Tibial artery (tissue), 4 donors: ENCODE data around the gene TMEM203.

ENCODE experiments used
- DNase-seq, 2 donors: peaks; one replicate each; pipeline ENCODE4 v3.0.0-alpha.2; 2019
- H3K27ac ChIP-seq, 2 donors: fragments of 200-600 bp; sonication (generic) in 1 of 2; 1 replicate in 1 of 2; 2 replicates in 1 of 2; pipeline ENCODE4 v1.5.1; 2018 to 2019; ENCODE audit warnings: mild to moderate bottlenecking in 1 of 2
- H3K27me3 ChIP-seq, 2 donors: fragments of 200-600 bp; sonication (generic) in 1 of 2; one replicate each; pipeline versions ENCODE4 v1.5.1 to v1.6.0; 2016 to 2019
- H3K36me3 ChIP-seq, 3 donors: fragments of 200-600 bp; sonication (generic) in 2 of 3; one replicate each; pipeline ENCODE4 v1.5.1; 2016 to 2019; ENCODE audit warnings: mild to moderate bottlenecking in 2 of 3
- H3K4me1 ChIP-seq, 4 donors: fragments of 200-600 bp; sonication (generic) in 2 of 4; 1 replicate in 3 of 4; 2 replicates in 1 of 4; pipeline ENCODE4 v1.5.1; 2016 to 2019
- H3K4me3 ChIP-seq, 2 donors: fragments of 200-600 bp; sonication (generic) in 1 of 2; 1 replicate in 1 of 2; 2 replicates in 1 of 2; pipeline ENCODE4 v1.5.1; 2018 to 2019; ENCODE audit warnings: mild to moderate bottlenecking in 2 of 2
- H3K9me3 ChIP-seq, 3 donors: fragments of 200-600 bp; sonication (generic) in 1 of 3; one replicate each; pipeline ENCODE4 v1.5.1; 2016 to 2019
- intact Hi-C: fragments of 100-400 bp; cut with DNase I; formaldehyde crosslinking; loops from one replicate; pipeline ENCODE4 v1.15.0; 2023; ENCODE audit warnings: low total_unique reads
- TF ChIP-seq, protein P1 (sequence below), 2 experiments: fragments of 200-600 bp in 1 of 2; fragments of 450-650 bp in 1 of 2; IDR thresholded peaks; one replicate each; pipeline ENCODE4 v1.5.1; 2017 to 2019; ENCODE audit warnings: antibody characterized with exemption in 2 of 2, mild to moderate bottlenecking in 1 of 2, moderate library complexity in 1 of 2

The TMEM203 gene

DNA sequence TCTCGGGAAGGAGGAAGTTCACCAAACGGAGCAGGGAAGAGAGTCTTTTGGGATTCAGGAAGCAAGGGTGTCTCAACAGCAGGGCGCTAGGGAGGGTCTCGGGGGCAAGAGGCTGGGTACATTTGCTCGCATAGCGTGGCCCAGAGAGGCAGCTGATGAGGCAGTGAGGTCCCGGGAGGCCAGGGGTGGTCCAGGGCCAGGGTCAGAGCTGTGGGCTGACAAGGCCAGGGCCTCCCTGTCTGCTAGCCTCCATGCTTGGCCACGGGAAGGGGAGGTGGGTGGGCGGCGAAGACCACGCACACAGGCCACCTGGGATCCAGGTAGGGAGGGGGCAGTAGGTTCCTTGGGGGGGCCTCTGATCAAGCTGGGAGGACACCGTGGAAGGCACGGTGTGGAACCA, 6.1 kb upstream of the TMEM203 start:
- intact Hi-C loops, result no loop called here
- Histone ChIP-seq H3K36me3 (peaks cover 0 to 47% (median 0%) of the 10 kb centered on the region in 3 donors), H3K4me1 (peaks cover 0 to 6% (median 5%) of the 10 kb centered on the region in 4 donors), H3K4me3 (no peak overlapping the region), H3K9me3 (no peaks in the 10 kb centered on the region), H3K27me3 (no peaks in the 10 kb centered on the region), H3K27ac (no peak overlapping the region)
- TF ChIP-seq, protein P1, sequence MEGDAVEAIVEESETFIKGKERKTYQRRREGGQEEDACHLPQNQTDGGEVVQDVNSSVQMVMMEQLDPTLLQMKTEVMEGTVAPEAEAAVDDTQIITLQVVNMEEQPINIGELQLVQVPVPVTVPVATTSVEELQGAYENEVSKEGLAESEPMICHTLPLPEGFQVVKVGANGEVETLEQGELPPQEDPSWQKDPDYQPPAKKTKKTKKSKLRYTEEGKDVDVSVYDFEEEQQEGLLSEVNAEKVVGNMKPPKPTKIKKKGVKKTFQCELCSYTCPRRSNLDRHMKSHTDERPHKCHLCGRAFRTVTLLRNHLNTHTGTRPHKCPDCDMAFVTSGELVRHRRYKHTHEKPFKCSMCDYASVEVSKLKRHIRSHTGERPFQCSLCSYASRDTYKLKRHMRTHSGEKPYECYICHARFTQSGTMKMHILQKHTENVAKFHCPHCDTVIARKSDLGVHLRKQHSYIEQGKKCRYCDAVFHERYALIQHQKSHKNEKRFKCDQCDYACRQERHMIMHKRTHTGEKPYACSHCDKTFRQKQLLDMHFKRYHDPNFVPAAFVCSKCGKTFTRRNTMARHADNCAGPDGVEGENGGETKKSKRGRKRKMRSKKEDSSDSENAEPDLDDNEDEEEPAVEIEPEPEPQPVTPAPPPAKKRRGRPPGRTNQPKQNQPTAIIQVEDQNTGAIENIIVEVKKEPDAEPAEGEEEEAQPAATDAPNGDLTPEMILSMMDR (IDR thresholded peaks at IDR 0.05), result no peak
- DNase-seq, result no peak

DNA sequence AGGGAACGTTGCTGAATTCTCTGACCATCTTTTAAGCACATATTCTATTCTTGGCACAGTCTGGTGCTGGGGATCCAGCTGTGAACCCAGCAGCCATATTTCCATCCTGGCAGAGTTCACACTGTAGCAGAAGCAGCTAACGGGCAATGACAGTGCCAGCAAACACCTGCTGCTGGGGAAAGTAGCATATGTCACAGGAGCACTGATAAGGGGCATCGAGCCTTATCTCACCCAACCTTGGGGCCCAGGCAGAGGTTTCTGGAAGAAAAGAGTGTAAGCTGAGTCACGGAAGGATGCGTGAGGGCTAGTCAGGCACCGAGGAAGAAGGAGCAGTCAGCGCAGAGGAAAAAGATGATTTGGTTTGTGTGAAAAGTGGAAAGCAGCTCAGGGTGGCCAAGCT, 1.2 kb upstream of the TMEM203 start:
- Histone ChIP-seq H3K4me3 (peak overlapping the region; percentile 97), H3K9me3 (no peaks in the 10 kb centered on the region), H3K36me3 (peaks cover 0 to 24% (median 0%) of the 10 kb centered on the region in 3 donors), H3K4me1 (peaks cover 0 to 51% (median 38%) of the 10 kb centered on the region in 4 donors), H3K27me3 (no peaks in the 10 kb centered on the region), H3K27ac (no peak overlapping the region)
- TF ChIP-seq, protein P1 (IDR thresholded peaks at IDR 0.05), result no peak
- intact Hi-C loops, result no loop called here
- DNase-seq, result no peak

DNA sequence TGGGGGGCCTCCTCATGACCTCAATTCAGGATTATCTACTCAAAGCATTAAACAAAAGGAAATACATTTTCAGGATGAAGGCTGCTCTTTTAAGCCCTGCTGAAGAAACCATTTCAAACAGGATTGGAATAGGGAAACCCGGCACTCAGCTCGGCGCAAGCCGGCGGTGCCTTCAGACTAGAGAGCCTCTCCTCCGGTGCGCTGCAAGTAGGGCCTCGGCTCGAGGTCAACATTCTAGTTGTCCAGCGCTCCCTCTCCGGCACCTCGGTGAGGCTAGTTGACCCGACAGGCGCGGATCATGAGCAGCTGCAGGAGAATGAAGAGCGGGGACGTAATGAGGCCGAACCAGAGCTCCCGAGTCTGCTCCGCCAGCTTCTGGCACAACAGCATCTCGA, 720 bp downstream of the TMEM203 start:
- H3K27ac ChIP-seq, result peak overlapping the region; percentile 82 to 89
- H3K9me3 ChIP-seq, result no peaks in the 10 kb centered on the region
- peaks cover 0 to 59% (median 45%) of the 10 kb centered on the region in 4 donors for H3K4me1 ChIP-seq
- DNase-seq, result no peak
- intact Hi-C loops, result no loop called here
- H3K36me3 ChIP-seq, result peaks cover 0 to 14% (median 0%) of the 10 kb centered on the region in 3 donors
- TF ChIP-seq, protein P1 (IDR thresholded peaks at IDR 0.05), result no peak
- peak overlapping the region; percentile 97 for H3K4me3 ChIP-seq
- H3K27me3 ChIP-seq, result no peaks in the 10 kb centered on the region

DNA sequence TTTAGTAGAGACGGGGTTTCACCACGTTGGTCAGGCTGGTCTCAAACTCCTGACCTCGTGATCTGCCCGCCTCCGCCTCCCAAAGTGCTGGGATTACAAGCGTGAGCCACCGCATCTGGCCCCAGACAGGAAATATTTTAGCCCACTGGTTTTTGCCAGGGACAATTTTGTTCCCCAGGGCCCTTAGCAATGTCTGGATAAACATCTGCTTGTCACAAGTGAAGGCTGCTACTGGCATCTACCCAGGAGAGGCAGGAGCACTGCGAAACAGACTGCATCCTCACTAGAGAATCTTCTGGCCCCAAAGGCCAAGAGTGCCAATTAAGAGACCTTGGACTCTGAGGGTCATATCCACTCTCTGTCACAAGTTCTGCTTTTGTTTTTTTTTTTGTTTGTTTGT, 2.5 kb downstream of the TMEM203 start:
- Histone ChIP-seq H3K4me1 (peaks cover 4 to 76% (median 62%) of the 10 kb centered on the region in 4 donors), H3K27me3 (no peaks in the 10 kb centered on the region), H3K27ac (no peak overlapping the region), H3K9me3 (no peaks in the 10 kb centered on the region), H3K36me3 (peaks cover 0 to 4% (median 0%) of the 10 kb centered on the region in 3 donors), H3K4me3 (no peak overlapping the region)
- intact Hi-C loops, result no loop called here
- TF ChIP-seq, protein P1 (IDR thresholded peaks at IDR 0.05), result no peak
- no peak for DNase-seq

DNA sequence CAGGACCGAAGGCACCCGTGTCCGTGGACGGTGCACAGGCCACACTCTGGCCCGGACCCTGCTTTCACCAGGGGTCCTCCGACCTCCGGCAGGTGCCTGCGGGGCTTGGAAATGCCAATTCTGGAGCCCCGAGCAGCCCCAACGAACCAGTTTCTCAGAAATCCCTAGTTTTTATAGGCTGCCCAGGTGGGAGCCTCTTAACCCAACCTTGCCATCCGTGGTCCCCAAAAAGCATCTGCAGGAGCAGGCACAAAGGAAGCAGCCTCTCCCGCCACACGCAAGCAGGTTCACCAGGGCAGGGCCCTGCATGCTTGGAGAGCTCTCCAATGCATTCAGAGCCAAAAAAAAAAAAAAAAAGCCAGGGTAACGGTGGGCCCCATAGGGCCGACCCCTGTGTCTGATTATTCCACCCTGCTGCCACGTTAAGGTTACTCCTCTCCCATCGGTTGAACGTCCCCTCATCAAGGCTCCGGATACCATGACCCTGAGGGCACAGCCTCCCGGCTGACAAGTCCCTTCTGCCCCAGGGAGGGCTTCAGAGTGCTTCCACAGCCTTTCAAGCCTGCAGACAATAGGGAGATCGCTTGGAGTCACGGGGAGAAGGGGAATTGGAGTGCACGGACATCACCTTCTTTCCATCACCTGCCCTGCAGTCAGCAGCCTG, 4.1 kb downstream of the TMEM203 start:
- H3K27ac ChIP-seq, result peak overlapping the region; percentile 73 to 86
- H3K36me3 ChIP-seq, result no peaks in the 10 kb centered on the region
- peak overlapping the region; percentile 57 to 62 for H3K4me3 ChIP-seq
- DNase-seq, result no peak
- TF ChIP-seq, protein P1 (IDR thresholded peaks at IDR 0.05), result no peak
- H3K4me1 ChIP-seq, result peaks cover 4 to 78% (median 59%) of the 10 kb centered on the region in 4 donors
- H3K9me3 ChIP-seq, result no peaks in the 10 kb centered on the region
- no peaks in the 10 kb centered on the region for H3K27me3 ChIP-seq
- intact Hi-C loops, result no loop called here
